Activated CD4-positive, alpha-beta memory T cell treated with anti-CD3 and anti-CD28 coated beads for 36 hours (primary cell): ENCODE measurements around the gene DDX10. TPM values are rescaled to one million over a fixed set of nuclear protein-coding genes. Genes with fewer than 3 reads are reported as not detected.

ENCODE experiments used
- CTCF ChIA-PET: fragments of 350-600 bp; sonication (Branson Sonifier 250); formaldehyde crosslinking; loops from one replicate; lab custom pipeline; 2021; ENCODE audit warnings: antibody characterized with exemption, inconsistent platforms; lab: Charles Lee
- POLR2A ChIA-PET: fragments of 350-600 bp; sonication (Branson Sonifier 250); formaldehyde crosslinking; loops from one replicate; lab custom pipeline; 2021; ENCODE audit warnings: antibody characterized with exemption; lab: Charles Lee
- DNase-seq: peaks from one replicate; pipeline ENCODE4 v3.0.0-alpha.2; 2020
- H3K27ac Mint-ChIP-seq: one replicate; pipeline ENCODE4 v1.8.0; 2021; ENCODE audit warnings: mixed read lengths
- H3K27me3 Mint-ChIP-seq: one replicate; pipeline ENCODE4 v1.8.0; 2021; ENCODE audit warnings: mixed read lengths
- H3K36me3 Mint-ChIP-seq: one replicate; pipeline ENCODE4 v1.8.0; 2021; ENCODE audit warnings: mixed read lengths
- H3K4me1 Mint-ChIP-seq: one replicate; pipeline ENCODE4 v1.8.0; 2021; ENCODE audit warnings: low read depth, mixed read lengths
- H3K4me3 Mint-ChIP-seq: one replicate; pipeline ENCODE4 v1.8.0; 2021; ENCODE audit warnings: mild to moderate bottlenecking, mixed read lengths
- H3K9me3 Mint-ChIP-seq: one replicate; pipeline ENCODE4 v1.8.0; 2021; ENCODE audit warnings: mixed read lengths
- intact Hi-C: fragments of 100-400 bp; cut with micrococcal nuclease; formaldehyde crosslinking; loops from one replicate; pipeline ENCODE4 v1.15.1; 2023
- total RNA-seq, 2 experiments: library from RNA; stranded (reverse); gene quantifications; one replicate each; pipeline ENCODE4 v1.2.3, GENCODE V29; 2021

The DDX10 gene
- total RNA-seq, 2 experiments from 2014 or later: 34.8 to 37.7 TPM

GRCh38 chr11:108654994-108655631, 9.8 kb upstream of the DDX10 start:
- H3K36me3 Mint-ChIP-seq: no peaks in the 10 kb centered on the region
- H3K4me3 Mint-ChIP-seq: no peak overlapping the region
- H3K4me1 Mint-ChIP-seq: no peaks in the 10 kb centered on the region
- intact Hi-C loops: no loop called here
- DNase-seq: peak; percentile 51
- no peaks in the 10 kb centered on the region for H3K9me3 Mint-ChIP-seq
- CTCF ChIA-PET: interaction anchor here (0.6 to 1.4 kb wide), 3 partner anchors 11 to 646 kb away, joined by 3 to 5 read pairs (median 3); partner anchors contain the start of gene CUL5
- no peaks in the 10 kb centered on the region for H3K27me3 Mint-ChIP-seq
- H3K27ac Mint-ChIP-seq: no peak overlapping the region
- POLR2A ChIA-PET: no interaction called here

GRCh38 chr11:108662700-108663099, 2.2 kb upstream of the DDX10 start:
- intact Hi-C loops: loop anchor here (5.0 to 10.0 kb wide), 3 partner anchors 168 to 1098 kb away; partner anchors contain the start of genes ALKBH8, C11orf65 and POGLUT3
- H3K27ac Mint-ChIP-seq: no peak overlapping the region
- H3K4me3 Mint-ChIP-seq: no peak overlapping the region
- H3K27me3 Mint-ChIP-seq: no peaks in the 10 kb centered on the region
- DNase-seq: no peak
- peaks cover 5% of the 10 kb centered on the region for H3K36me3 Mint-ChIP-seq
- H3K9me3 Mint-ChIP-seq: no peaks in the 10 kb centered on the region
- ChIA-PET POLR2A (no interaction called here), CTCF (interaction anchor here (1.1 kb wide), 1 partner anchor 544 kb away, joined by 4 read pairs; no protein-coding TSS in a partner anchor)
- H3K4me1 Mint-ChIP-seq: peaks cover 30% of the 10 kb centered on the region

GRCh38 chr11:108663154-108663877, 1.6 kb upstream of the DDX10 start:
- Mint-ChIP-seq H3K4me1 (peaks cover 34% of the 10 kb centered on the region), H3K27me3 (no peaks in the 10 kb centered on the region), H3K4me3 (no peak overlapping the region), H3K27ac (no peak overlapping the region), H3K36me3 (peaks cover 5% of the 10 kb centered on the region), H3K9me3 (no peaks in the 10 kb centered on the region)
- no peak for DNase-seq
- ChIA-PET CTCF (interaction anchor here (1.1 to 3.8 kb wide), 2 partner anchors 545 to 655 kb away, joined by 4 to 15 read pairs; partner anchors contain the start of gene CUL5), POLR2A (no interaction called here)
- intact Hi-C loops: loop anchor here (5.0 to 10.0 kb wide), 3 partner anchors 169 to 1099 kb away; partner anchors contain the start of genes ALKBH8, C11orf65 and POGLUT3

GRCh38 chr11:108666373-108666772, 1.5 kb downstream of the DDX10 start:
- CTCF ChIA-PET: interaction anchor here (0.6 to 3.8 kb wide), 5 partner anchors 11 to 950 kb away, joined by 3 to 15 read pairs (median 5); partner anchors contain the start of gene CUL5
- POLR2A ChIA-PET: interaction anchor here (0.5 to 1.9 kb wide), 2 partner anchors 67 to 72 kb away, joined by 3 to 7 read pairs; no protein-coding TSS in a partner anchor
- Mint-ChIP-seq H3K9me3 (no peaks in the 10 kb centered on the region), H3K27me3 (no peaks in the 10 kb centered on the region), H3K4me1 (peaks cover 50% of the 10 kb centered on the region), H3K27ac (no peak overlapping the region), H3K36me3 (peaks cover 7% of the 10 kb centered on the region), H3K4me3 (peak overlapping the region; percentile 100)
- intact Hi-C loops: loop anchor here (10.0 kb wide), 2 partner anchors 172 to 1102 kb away; partner anchors contain the start of genes ALKBH8 and POGLUT3
- no peak for DNase-seq

- Mint-ChIP-seq H3K36me3 (peaks cover 7% of the 10 kb centered on the region), H3K27me3 (no peaks in the 10 kb centered on the region), H3K4me3 (no peak overlapping the region), H3K9me3 (no peaks in the 10 kb centered on the region), H3K27ac (no peak overlapping the region), H3K4me1 (peaks cover 52% of the 10 kb centered on the region)
- CTCF ChIA-PET: interaction anchor here (0.6 to 1.1 kb wide), 2 partner anchors 29 to 66 kb away, joined by 3 to 4 read pairs; no protein-coding TSS in a partner anchor
- no peak for DNase-seq
- intact Hi-C loops: loop anchor here (10.0 kb wide), 2 partner anchors 174 to 1104 kb away; partner anchors contain the start of genes ALKBH8 and POGLUT3
- POLR2A ChIA-PET: interaction anchor here (0.6 kb wide), 1 partner anchor 660 kb away, joined by 3 read pairs; the partner anchor contains the start of gene CUL5
Observed at GRCh38 chr11:108669286-108669685, 4.4 kb downstream of the DDX10 start.

DNA sequence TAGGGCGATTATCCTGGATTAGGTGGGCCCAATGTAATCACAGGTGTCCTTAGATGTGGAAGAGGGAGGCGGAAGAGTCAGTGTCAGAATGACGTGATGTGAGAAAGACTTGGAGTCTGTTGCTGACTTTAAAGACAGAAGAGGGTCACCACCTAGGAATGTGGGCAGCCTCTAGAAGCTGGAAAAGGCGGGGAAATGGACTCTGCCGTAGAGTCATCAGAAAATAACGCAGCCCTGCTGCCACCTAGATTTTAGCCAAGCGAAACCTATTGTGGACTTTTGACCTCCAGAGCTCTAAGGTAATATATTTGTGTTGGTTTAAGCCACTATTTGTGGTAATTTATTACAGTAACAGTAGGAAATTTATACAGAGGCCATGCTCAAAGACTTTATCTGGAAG, 4.8 kb downstream of the DDX10 start:
- intact Hi-C loops: loop anchor here (10.0 kb wide), 2 partner anchors 175 to 1105 kb away; partner anchors contain the start of genes ALKBH8 and POGLUT3
- peaks cover 48% of the 10 kb centered on the region for H3K4me1 Mint-ChIP-seq
- no peaks in the 10 kb centered on the region for H3K27me3 Mint-ChIP-seq
- ChIA-PET POLR2A (interaction anchor here (0.6 kb wide), 1 partner anchor 661 kb away, joined by 3 read pairs; the partner anchor contains the start of gene CUL5), CTCF (no interaction called here)
- H3K27ac Mint-ChIP-seq: no peak overlapping the region
- H3K9me3 Mint-ChIP-seq: no peaks in the 10 kb centered on the region
- H3K4me3 Mint-ChIP-seq: no peak overlapping the region
- DNase-seq: no peak
- peaks cover 8% of the 10 kb centered on the region for H3K36me3 Mint-ChIP-seq

DNA sequence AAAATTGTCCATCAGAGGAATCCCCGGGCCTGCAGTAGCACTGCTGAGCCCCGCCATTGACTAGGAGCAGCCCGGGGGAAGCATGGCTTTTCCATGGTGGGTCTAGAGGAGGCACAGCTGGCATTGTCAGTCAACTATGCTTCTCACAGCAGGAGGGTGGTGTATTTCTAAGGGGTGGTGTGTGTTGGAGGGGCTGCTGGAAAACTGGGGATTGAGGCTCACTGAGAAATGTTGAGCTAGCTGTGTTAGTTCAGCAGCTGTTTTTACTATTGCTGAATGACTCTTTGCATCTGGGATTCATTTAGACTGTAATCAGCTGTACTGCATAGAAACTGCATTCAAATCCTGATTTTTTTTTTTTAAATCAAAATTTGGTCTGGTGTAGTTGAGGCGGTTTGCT, 5.6 kb downstream of the DDX10 start:
- H3K27ac Mint-ChIP-seq: no peak overlapping the region
- ChIA-PET POLR2A (no interaction called here), CTCF (interaction anchor here (0.6 kb wide), 1 partner anchor 68 kb away, joined by 3 read pairs; no protein-coding TSS in a partner anchor)
- peaks cover 45% of the 10 kb centered on the region for H3K4me1 Mint-ChIP-seq
- no peaks in the 10 kb centered on the region for H3K27me3 Mint-ChIP-seq
- no peak for DNase-seq
- H3K36me3 Mint-ChIP-seq: peaks cover 8% of the 10 kb centered on the region
- intact Hi-C loops: no loop called here
- H3K4me3 Mint-ChIP-seq: no peak overlapping the region
- no peaks in the 10 kb centered on the region for H3K9me3 Mint-ChIP-seq

- intact Hi-C loops: no loop called here
- no peak for DNase-seq
- H3K36me3 Mint-ChIP-seq: peaks cover 18% of the 10 kb centered on the region
- no peak overlapping the region for H3K27ac Mint-ChIP-seq
- no peak overlapping the region for H3K4me3 Mint-ChIP-seq
- POLR2A ChIA-PET: no interaction called here
- no peaks in the 10 kb centered on the region for H3K27me3 Mint-ChIP-seq
- CTCF ChIA-PET: no interaction called here
- H3K9me3 Mint-ChIP-seq: no peaks in the 10 kb centered on the region
- peaks cover 29% of the 10 kb centered on the region for H3K4me1 Mint-ChIP-seq
Observed at GRCh38 chr11:108672113-108672512, 7.2 kb downstream of the DDX10 start.

- no peaks in the 10 kb centered on the region for H3K27me3 Mint-ChIP-seq
- intact Hi-C loops: no loop called here
- no peaks in the 10 kb centered on the region for H3K9me3 Mint-ChIP-seq
- H3K4me3 Mint-ChIP-seq: no peak overlapping the region
- H3K36me3 Mint-ChIP-seq: peaks cover 24% of the 10 kb centered on the region
- ChIA-PET CTCF (no interaction called here), POLR2A (no interaction called here)
- H3K27ac Mint-ChIP-seq: no peak overlapping the region
- H3K4me1 Mint-ChIP-seq: peaks cover 23% of the 10 kb centered on the region
- DNase-seq: no peak
Observed at GRCh38 chr11:108672786-108673185, 7.9 kb downstream of the DDX10 start.

GRCh38 chr11:108679045-108679444, 14.2 kb downstream of the DDX10 start:
- POLR2A ChIA-PET: no interaction called here
- DNase-seq: no peak
- intact Hi-C loops: no loop called here
- H3K27me3 Mint-ChIP-seq: no peaks in the 10 kb centered on the region
- no peak overlapping the region for H3K27ac Mint-ChIP-seq
- H3K36me3 Mint-ChIP-seq: peaks cover 44% of the 10 kb centered on the region
- CTCF ChIA-PET: no interaction called here
- no peaks in the 10 kb centered on the region for H3K9me3 Mint-ChIP-seq
- peaks cover 4% of the 10 kb centered on the region for H3K4me1 Mint-ChIP-seq
- H3K4me3 Mint-ChIP-seq: no peak overlapping the region

GRCh38 chr11:108680271-108680670, 15.4 kb downstream of the DDX10 start:
- peaks cover 44% of the 10 kb centered on the region for H3K36me3 Mint-ChIP-seq
- H3K4me3 Mint-ChIP-seq: no peak overlapping the region
- no peak for DNase-seq
- H3K27me3 Mint-ChIP-seq: no peaks in the 10 kb centered on the region
- no peak overlapping the region for H3K27ac Mint-ChIP-seq
- peaks cover 4% of the 10 kb centered on the region for H3K4me1 Mint-ChIP-seq
- ChIA-PET CTCF (no interaction called here), POLR2A (no interaction called here)
- H3K9me3 Mint-ChIP-seq: no peaks in the 10 kb centered on the region
- intact Hi-C loops: no loop called here
